HepG2 (cell line): ENCODE results near the gene RASIP1. TPM values are rescaled to one million over a fixed set of nuclear protein-coding genes. Genes with fewer than 3 reads are reported as not detected.

Experiments used
- MBNL3 ChIP-seq: fragments of 250-450 bp; sonication (Bioruptor Pico); conservative IDR thresholded peaks from 2 replicates; pipeline ENCODE4 v1.8.0; 2022; ENCODE audit warnings: mild to moderate bottlenecking, inconsistent platforms
- MED8 ChIP-seq: sonication (generic); formaldehyde crosslinking; IDR thresholded peaks from 2 replicates; pipeline ENCODE4 v1.8.1; 2023; ENCODE audit warnings: mild to moderate bottlenecking, missing genetic modification reagents; ENCODE audit not compliant: insufficient replicate concordance
- RARA ChIP-seq: IDR thresholded peaks from 2 replicates; pipeline ENCODE4 v1.6.1; 2016; ENCODE audit warnings: missing genetic modification reagents, missing compliant biosample characterization
- SOX5 ChIP-seq: IDR thresholded peaks from 2 replicates; pipeline ENCODE4 v1.6.1; 2016; ENCODE audit warnings: borderline replicate concordance
- XBP1 ChIP-seq: sonication (generic); formaldehyde crosslinking; IDR thresholded peaks from 2 replicates; pipeline ENCODE4 v1.5.0; 2020; ENCODE audit warnings: missing genetic modification reagents
- ZNF644 ChIP-seq: IDR thresholded peaks from 2 replicates; pipeline ENCODE4 v1.6.1; 2016; ENCODE audit warnings: low read depth
- ZNF839 ChIP-seq: sonication (generic); formaldehyde crosslinking; IDR thresholded peaks from 2 replicates; pipeline ENCODE4 v1.4.0; 2020; ENCODE audit warnings: missing genetic modification reagents, mild to moderate bottlenecking, borderline replicate concordance
- polyA plus RNA-seq, 8 experiments: library from polyadenylated mRNA; depleted of rRNA in 3 of 8; stranded (reverse) in 7 of 8; unstranded in 1 of 8; fragments of >200 nt; fragmentation: Illumina TruSeq in 4 of 8; extraction: Trizol in 4 of 8; gene quantifications; 2 replicates each; pipeline versions ENCODE4 v1.2.1 to v1.2.3, GENCODE V29; 2011 to 2016; ENCODE audit warnings: low read depth in 4 of 8, missing spikeins in 1 of 8, mixed read lengths in 1 of 8; ENCODE audit not compliant: insufficient read depth in 1 of 8
- total RNA-seq, 5 experiments: library from RNA; depleted of rRNA; stranded (reverse); fragments of >200 nt; fragmentation: Illumina TruSeq; extraction: Trizol; gene quantifications; 2 replicates each; pipeline ENCODE4 v1.2.3, GENCODE V29; 2016; ENCODE audit warnings: low read depth in 1 of 5
- TF ChIP-seq, protein P1 (sequence below): sonication (generic); formaldehyde crosslinking; IDR thresholded peaks from 2 replicates; pipeline ENCODE4 v1.4.0; 2020; ENCODE audit warnings: low read depth, mild to moderate bottlenecking, missing genetic modification reagents
- TF ChIP-seq, protein P2 (sequence below): sonication (generic); formaldehyde crosslinking; IDR thresholded peaks from 2 replicates; pipeline ENCODE4 v1.4.0; 2020; ENCODE audit warnings: mild to moderate bottlenecking, missing genetic modification reagents
- TF ChIP-seq, protein P3 (sequence below): sonication (generic); formaldehyde crosslinking; IDR thresholded peaks from 2 replicates; pipeline ENCODE4 v1.4.0; 2020; ENCODE audit warnings: missing genetic modification reagents, borderline replicate concordance
- TF ChIP-seq, protein P4 (sequence below): sonication (generic); formaldehyde crosslinking; IDR thresholded peaks from 2 replicates; pipeline ENCODE4; 2020; ENCODE audit warnings: missing genetic modification reagents, mild to moderate bottlenecking, borderline replicate concordance

Gene RASIP1
- total and polyA plus RNA-seq, 2 of the 13 experiments (the other 11 are each of a cell fraction or from before 2014, with no cell fraction given), result 0.44 to 0.58 TPM

DNA sequence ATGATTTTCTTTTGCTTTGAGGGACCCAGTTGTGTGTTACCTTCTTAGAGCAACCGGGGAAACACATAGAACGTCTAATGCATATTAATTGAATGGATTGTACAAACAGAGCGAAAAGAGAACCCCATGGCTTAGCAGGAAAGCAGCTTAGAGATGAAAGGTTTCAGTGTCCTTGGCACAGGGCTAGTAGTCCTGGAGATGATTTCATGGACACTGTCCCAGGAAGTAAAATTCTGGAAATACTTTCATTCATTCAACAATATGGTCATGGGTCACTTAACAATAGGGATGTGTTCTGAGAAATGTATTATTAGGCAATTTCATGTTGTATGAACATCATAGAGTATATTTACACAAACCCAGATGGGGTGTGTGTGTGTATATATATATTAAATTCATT, 54.3 kb downstream of the RASIP1 start (continued):
- TF ChIP-seq, protein P1, sequence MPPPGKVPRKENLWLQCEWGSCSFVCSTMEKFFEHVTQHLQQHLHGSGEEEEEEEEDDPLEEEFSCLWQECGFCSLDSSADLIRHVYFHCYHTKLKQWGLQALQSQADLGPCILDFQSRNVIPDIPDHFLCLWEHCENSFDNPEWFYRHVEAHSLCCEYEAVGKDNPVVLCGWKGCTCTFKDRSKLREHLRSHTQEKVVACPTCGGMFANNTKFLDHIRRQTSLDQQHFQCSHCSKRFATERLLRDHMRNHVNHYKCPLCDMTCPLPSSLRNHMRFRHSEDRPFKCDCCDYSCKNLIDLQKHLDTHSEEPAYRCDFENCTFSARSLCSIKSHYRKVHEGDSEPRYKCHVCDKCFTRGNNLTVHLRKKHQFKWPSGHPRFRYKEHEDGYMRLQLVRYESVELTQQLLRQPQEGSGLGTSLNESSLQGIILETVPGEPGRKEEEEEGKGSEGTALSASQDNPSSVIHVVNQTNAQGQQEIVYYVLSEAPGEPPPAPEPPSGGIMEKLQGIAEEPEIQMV, result no peak
- TF ChIP-seq, protein P2, sequence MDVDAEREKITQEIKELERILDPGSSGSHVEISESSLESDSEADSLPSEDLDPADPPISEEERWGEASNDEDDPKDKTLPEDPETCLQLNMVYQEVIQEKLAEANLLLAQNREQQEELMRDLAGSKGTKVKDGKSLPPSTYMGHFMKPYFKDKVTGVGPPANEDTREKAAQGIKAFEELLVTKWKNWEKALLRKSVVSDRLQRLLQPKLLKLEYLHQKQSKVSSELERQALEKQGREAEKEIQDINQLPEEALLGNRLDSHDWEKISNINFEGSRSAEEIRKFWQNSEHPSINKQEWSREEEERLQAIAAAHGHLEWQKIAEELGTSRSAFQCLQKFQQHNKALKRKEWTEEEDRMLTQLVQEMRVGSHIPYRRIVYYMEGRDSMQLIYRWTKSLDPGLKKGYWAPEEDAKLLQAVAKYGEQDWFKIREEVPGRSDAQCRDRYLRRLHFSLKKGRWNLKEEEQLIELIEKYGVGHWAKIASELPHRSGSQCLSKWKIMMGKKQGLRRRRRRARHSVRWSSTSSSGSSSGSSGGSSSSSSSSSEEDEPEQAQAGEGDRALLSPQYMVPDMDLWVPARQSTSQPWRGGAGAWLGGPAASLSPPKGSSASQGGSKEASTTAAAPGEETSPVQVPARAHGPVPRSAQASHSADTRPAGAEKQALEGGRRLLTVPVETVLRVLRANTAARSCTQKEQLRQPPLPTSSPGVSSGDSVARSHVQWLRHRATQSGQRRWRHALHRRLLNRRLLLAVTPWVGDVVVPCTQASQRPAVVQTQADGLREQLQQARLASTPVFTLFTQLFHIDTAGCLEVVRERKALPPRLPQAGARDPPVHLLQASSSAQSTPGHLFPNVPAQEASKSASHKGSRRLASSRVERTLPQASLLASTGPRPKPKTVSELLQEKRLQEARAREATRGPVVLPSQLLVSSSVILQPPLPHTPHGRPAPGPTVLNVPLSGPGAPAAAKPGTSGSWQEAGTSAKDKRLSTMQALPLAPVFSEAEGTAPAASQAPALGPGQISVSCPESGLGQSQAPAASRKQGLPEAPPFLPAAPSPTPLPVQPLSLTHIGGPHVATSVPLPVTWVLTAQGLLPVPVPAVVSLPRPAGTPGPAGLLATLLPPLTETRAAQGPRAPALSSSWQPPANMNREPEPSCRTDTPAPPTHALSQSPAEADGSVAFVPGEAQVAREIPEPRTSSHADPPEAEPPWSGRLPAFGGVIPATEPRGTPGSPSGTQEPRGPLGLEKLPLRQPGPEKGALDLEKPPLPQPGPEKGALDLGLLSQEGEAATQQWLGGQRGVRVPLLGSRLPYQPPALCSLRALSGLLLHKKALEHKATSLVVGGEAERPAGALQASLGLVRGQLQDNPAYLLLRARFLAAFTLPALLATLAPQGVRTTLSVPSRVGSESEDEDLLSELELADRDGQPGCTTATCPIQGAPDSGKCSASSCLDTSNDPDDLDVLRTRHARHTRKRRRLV (CRISPR knock-in tag), result no peak
- peak; percentile 79 for TF ChIP-seq SOX5
- no peak for TF ChIP-seq RARA (CRISPR knock-in tag)
- no peak for TF ChIP-seq ZNF839 (CRISPR knock-in tag)
- TF ChIP-seq, protein P3, sequence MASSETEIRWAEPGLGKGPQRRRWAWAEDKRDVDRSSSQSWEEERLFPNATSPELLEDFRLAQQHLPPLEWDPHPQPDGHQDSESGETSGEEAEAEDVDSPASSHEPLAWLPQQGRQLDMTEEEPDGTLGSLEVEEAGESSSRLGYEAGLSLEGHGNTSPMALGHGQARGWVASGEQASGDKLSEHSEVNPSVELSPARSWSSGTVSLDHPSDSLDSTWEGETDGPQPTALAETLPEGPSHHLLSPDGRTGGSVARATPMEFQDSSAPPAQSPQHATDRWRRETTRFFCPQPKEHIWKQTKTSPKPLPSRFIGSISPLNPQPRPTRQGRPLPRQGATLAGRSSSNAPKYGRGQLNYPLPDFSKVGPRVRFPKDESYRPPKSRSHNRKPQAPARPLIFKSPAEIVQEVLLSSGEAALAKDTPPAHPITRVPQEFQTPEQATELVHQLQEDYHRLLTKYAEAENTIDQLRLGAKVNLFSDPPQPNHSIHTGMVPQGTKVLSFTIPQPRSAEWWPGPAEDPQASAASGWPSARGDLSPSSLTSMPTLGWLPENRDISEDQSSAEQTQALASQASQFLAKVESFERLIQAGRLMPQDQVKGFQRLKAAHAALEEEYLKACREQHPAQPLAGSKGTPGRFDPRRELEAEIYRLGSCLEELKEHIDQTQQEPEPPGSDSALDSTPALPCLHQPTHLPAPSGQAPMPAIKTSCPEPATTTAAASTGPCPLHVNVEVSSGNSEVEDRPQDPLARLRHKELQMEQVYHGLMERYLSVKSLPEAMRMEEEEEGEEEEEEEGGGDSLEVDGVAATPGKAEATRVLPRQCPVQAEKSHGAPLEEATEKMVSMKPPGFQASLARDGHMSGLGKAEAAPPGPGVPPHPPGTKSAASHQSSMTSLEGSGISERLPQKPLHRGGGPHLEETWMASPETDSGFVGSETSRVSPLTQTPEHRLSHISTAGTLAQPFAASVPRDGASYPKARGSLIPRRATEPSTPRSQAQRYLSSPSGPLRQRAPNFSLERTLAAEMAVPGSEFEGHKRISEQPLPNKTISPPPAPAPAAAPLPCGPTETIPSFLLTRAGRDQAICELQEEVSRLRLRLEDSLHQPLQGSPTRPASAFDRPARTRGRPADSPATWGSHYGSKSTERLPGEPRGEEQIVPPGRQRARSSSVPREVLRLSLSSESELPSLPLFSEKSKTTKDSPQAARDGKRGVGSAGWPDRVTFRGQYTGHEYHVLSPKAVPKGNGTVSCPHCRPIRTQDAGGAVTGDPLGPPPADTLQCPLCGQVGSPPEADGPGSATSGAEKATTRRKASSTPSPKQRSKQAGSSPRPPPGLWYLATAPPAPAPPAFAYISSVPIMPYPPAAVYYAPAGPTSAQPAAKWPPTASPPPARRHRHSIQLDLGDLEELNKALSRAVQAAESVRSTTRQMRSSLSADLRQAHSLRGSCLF (CRISPR knock-in tag), result no peak
- no peak for TF ChIP-seq ZNF644 (CRISPR knock-in tag)
- no peak for TF ChIP-seq MBNL3
- TF ChIP-seq, protein P4, sequence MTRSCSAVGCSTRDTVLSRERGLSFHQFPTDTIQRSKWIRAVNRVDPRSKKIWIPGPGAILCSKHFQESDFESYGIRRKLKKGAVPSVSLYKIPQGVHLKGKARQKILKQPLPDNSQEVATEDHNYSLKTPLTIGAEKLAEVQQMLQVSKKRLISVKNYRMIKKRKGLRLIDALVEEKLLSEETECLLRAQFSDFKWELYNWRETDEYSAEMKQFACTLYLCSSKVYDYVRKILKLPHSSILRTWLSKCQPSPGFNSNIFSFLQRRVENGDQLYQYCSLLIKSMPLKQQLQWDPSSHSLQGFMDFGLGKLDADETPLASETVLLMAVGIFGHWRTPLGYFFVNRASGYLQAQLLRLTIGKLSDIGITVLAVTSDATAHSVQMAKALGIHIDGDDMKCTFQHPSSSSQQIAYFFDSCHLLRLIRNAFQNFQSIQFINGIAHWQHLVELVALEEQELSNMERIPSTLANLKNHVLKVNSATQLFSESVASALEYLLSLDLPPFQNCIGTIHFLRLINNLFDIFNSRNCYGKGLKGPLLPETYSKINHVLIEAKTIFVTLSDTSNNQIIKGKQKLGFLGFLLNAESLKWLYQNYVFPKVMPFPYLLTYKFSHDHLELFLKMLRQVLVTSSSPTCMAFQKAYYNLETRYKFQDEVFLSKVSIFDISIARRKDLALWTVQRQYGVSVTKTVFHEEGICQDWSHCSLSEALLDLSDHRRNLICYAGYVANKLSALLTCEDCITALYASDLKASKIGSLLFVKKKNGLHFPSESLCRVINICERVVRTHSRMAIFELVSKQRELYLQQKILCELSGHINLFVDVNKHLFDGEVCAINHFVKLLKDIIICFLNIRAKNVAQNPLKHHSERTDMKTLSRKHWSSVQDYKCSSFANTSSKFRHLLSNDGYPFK (CRISPR knock-in tag), result no peak
- TF ChIP-seq MED8 (CRISPR knock-in tag), result no peak
- TF ChIP-seq XBP1 (CRISPR knock-in tag), result no peak
